GM19455 (cell line): Measurements from ENCODE around the gene SLFN12.
A peak's percentile ranks its signal among the peaks of the same experiment; 100 is the strongest.
"Not testable (repeated sequence)": the region's sequence is repeated elsewhere in the genome, so short reads cannot be mapped to it uniquely, and the experiment has no call there.

Source experiments
- ATAC-seq: cut with Tn5 transposase; IDR thresholded peaks from one replicate; pipeline ENCODE4 v1.9.1; 2021; ENCODE audit not compliant: unreplicated experiment

The SLFN12 gene

GRCh38 chr17:35414707-35415106 is 17.6 kb downstream of the SLFN12 start:
- ATAC-seq = not testable (repeated sequence)

- no peak for ATAC-seq
These were observed 18.1 kb downstream of the SLFN12 start for GRCh38 chr17:35414247-35414646.

- ATAC-seq = no peak
These were observed 24.8 kb downstream of the SLFN12 start for GRCh38 chr17:35407531-35407930.

- ATAC-seq = no peak
These were observed 25.7 kb downstream of the SLFN12 start for GRCh38 chr17:35406568-35406967.

GRCh38 chr17:35404360-35404759 is 27.9 kb downstream of the SLFN12 start:
- no peak for ATAC-seq

- ATAC-seq = not testable (repeated sequence)
These were observed 38.5 kb downstream of the SLFN12 start for GRCh38 chr17:35393783-35394182.

GRCh38 chr17:35390663-35391062 is 41.6 kb downstream of the SLFN12 start:
- no peak for ATAC-seq

- no peak for ATAC-seq
These were observed 42.1 kb downstream of the SLFN12 start for GRCh38 chr17:35390156-35390555.

GRCh38 chr17:35387496-35387895 is 44.8 kb downstream of the SLFN12 start:
- ATAC-seq = no peak

- ATAC-seq = no peak
These were observed 54.6 kb downstream of the SLFN12 start for GRCh38 chr17:35377706-35378105.

GRCh38 chr17:35377068-35377467 is 55.2 kb downstream of the SLFN12 start:
- no peak for ATAC-seq

- ATAC-seq = no peak
These were observed 56.1 kb downstream of the SLFN12 start for GRCh38 chr17:35376245-35376644.

- ATAC-seq = no peak
These were observed 57.4 kb downstream of the SLFN12 start for GRCh38 chr17:35374766-35375344.

GRCh38 chr17:35373984-35374765 is 58.1 kb downstream of the SLFN12 start:
- ATAC-seq = no peak

- no peak for ATAC-seq
These were observed 58.7 kb downstream of the SLFN12 start, which contains the start of gene SLFN11 for GRCh38 chr17:35373534-35373983. Gene SLFN11 (minus strand): TSS chr17:35373621. CDS start chr17:35363807, 9,814 bp downstream.

- ATAC-seq = no peak
These were observed 59.3 kb downstream of the SLFN12 start for GRCh38 chr17:35372846-35373533.

GRCh38 chr17:35371934-35372333 is 60.4 kb downstream of the SLFN12 start:
- no peak for ATAC-seq

- ATAC-seq = peak; percentile 81
These were observed 64.0 kb downstream of the SLFN12 start for GRCh38 chr17:35368081-35368830.

- no peak for ATAC-seq
These were observed 71.3 kb downstream of the SLFN12 start for GRCh38 chr17:35361027-35361426.
